Sigmoid colon (tissue), 7 donors: Measurements from ENCODE around the gene SSR1. TPM values are rescaled to one million over a fixed set of nuclear protein-coding genes. Genes with fewer than 3 reads are reported as not detected.

ENCODE experiments used
- polyA plus RNA-seq, 3 donors: library from polyadenylated mRNA; stranded (reverse); fragments of 200-250 nt; gene quantifications; one replicate each; pipeline ENCODE4 v1.2.3, GENCODE V29; 2013
- total RNA-seq, 4 donors: library from RNA; depleted of rRNA; stranded (reverse); fragments of >200 nt; gene quantifications; one replicate each; pipeline ENCODE4 v1.1.0, GENCODE V29; 2016
- donor health status: healthy with polysubstance abuse.
- donor health status: Bipolar disorder and iron deficiency.
- donor health status: healthy.

Gene SSR1
- total and polyA plus RNA-seq, 7 donors: 10.8 to 55.1 (median 29.7) TPM

Other genes with a start within 250 kb of the SSR1 start
- 10 to 100 TPM; 18.9 to 31.9 (median 23.2) TPM for gene RREB1, start 205.2 kb downstream of the SSR1 start, total RNA-seq
- gene RREB1, start 205.2 kb downstream of the SSR1 start, polyA plus RNA-seq: 10 to 100 TPM in 1 of 3 donors, 1 to 10 TPM in 2; 6.0 to 21.5 (median 9.9) TPM
- gene CAGE1, start 76.5 kb upstream of the SSR1 start, total RNA-seq: not detected
- gene CAGE1, start 76.5 kb upstream of the SSR1 start, polyA plus RNA-seq: under 1 TPM in 1 of 3 donors, not detected in 2; 0.04 TPM
- 10 to 100 TPM; 14.7 to 16.9 (median 15.9) TPM for gene RIOK1, start 76.6 kb upstream of the SSR1 start, total RNA-seq
- gene RIOK1, start 76.6 kb upstream of the SSR1 start, polyA plus RNA-seq: 10 to 100 TPM; 10.2 to 16.0 (median 11.6) TPM
- 1 to 10 TPM; 4.2 to 5.0 (median 5.0) TPM for gene DSP, start 228.5 kb upstream of the SSR1 start, total RNA-seq
- 10 to 100 TPM; 39.0 to 61.3 (median 42.4) TPM for gene DSP, start 228.5 kb upstream of the SSR1 start, polyA plus RNA-seq